ENCODE data around the gene COA7.
A peak's percentile ranks its signal among the peaks of the same experiment; 100 is the strongest.
"Not testable (repeated sequence)": the region's sequence is repeated elsewhere in the genome, so short reads cannot be mapped to it uniquely, and the experiment has no call there.

The COA7 gene

DNA sequence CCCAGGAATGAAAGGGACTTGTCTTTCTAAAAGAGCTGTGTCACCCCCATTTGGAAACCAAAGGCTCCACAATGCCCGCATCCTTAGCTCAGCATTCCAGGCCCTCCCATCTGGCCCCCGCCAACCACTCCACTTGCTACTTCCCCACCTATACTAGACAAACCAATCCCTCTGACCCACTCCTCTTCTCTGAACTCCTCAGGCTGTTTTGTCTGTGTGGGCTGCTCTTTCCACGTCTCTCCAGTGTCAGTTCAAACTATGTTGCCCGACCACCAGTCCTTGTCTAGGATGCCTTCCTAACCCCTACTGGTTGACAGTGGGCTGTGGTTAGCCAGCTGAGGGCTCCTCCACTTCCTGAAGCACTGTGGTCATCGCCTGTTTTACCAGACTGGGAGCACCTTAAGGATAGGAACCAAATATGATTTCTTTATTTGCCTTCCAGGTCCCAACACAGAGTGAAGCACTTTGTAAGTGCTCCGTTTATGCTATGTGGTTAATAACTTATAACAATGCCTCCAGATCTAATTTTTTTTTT is 8.1 kb upstream of the COA7 start:
- no peak for DNase-seq (ENCODE audit: low read depth)

- DNase-seq (ENCODE audit: low read depth), result peak; percentile 57
These were observed 5.0 kb upstream of the COA7 start for GRCh38 chr1:52702886-52703787.

DNA sequence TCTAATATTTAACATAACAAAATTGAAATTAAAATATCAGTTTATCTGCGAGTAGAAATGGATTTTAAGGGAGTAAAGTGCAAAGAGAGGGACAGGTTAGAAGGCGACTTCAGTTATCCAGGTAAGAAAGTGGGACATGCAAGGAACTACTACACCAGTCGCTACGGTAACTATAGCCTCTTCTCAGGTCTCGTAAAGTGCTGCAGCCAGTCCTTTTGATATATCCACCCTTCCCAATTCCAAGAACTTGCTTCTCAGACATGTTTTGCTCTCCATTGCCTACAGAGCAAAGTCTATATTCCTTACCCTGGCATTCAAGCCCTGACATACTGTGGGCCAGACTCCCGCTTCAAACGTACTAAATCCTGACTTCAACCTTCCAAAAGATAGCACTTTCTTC is 2.5 kb downstream of the COA7 start:
- no peak for DNase-seq (ENCODE audit: low read depth)

GRCh38 chr1:52693843-52694242 is 4.3 kb downstream of the COA7 start:
- no peak for DNase-seq (ENCODE audit: low read depth)

DNA sequence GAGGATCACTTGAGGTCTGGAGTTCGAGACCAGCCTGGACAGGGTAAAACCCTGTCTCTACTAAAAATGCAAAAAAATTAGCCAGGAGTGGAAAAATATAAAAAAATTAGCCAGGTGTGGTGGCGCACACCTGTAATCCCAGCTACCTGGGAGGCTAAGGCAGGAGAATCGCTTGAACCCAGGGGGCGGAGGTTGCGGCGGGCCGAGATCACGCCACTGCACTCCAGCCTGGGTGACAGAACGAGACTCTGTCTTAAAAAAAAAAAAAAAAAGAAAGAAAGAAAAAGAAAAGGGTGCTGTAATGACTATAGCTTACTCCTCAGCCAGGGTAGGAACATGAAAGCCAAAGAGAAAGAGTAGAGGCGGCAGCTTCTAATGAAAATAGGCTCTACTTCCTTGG is 4.8 kb downstream of the COA7 start:
- not testable (repeated sequence) for DNase-seq (ENCODE audit: low read depth)

- DNase-seq (ENCODE audit: low read depth), result no peak
These were observed 5.5 kb downstream of the COA7 start for GRCh38 chr1:52692697-52693096.

DNA sequence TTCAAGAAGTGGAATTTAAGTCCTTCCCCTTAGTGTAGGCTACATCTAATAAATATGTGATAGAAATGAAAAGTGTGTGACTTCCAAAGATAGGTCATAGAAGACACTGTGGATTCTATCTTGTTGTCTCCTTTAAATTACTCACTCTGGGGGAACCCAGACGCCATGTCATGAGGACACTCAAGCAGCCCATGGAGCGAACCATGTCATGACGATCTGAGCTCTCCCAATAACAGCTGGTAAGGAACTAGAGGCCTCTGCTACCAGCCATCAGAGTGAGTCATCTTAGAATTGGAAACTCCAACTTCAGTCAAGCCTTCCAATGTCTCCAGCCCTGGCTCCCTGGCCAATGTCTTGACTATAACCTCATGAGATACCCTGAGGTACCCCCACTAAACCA is 6.3 kb downstream of the COA7 start:
- DNase-seq (ENCODE audit: low read depth), result no peak

DNA sequence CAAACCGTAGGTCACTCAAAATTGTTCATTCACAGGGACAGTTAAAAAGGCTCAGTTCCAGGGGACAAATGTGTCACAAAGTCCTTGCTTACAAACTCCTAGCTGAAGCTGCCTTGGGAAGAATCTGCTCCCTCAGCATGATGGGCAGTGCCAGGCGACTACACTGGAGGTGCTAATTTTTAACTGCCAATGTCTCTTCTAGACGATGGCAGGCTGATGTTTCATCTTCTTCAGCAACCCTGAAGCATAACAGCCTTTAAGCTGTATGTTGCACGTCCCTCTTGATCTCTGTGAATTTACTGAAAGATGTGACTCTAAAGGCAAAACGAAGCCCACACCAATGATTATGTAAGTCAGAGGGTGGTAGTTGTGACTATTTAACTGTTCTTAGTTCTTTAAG is 11.3 kb downstream of the COA7 start:
- DNase-seq (ENCODE audit: low read depth), result no peak

GRCh38 chr1:52686261-52686751 is 11.8 kb downstream of the COA7 start:
- DNase-seq (ENCODE audit: low read depth), result not testable (repeated sequence)

DNA sequence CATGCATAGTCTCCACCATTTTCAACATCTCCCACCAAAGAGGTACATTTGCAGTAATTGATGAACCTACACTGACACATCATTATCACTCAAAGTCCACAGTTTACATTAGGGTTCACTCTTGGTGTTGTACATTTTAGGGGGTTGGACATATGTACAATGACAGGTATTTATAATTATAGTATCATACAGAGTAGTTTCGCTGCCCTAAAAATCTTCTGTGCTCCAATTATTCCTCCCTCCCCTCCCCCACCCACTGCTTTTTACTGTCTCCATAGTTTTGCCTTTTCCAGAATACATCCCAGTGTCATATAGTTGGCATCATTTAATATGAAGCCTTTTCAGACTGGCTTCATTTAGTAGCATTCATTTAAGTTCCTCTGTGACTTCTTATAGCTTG is 13.6 kb downstream of the COA7 start:
- DNase-seq (ENCODE audit: low read depth), result no peak

DNA sequence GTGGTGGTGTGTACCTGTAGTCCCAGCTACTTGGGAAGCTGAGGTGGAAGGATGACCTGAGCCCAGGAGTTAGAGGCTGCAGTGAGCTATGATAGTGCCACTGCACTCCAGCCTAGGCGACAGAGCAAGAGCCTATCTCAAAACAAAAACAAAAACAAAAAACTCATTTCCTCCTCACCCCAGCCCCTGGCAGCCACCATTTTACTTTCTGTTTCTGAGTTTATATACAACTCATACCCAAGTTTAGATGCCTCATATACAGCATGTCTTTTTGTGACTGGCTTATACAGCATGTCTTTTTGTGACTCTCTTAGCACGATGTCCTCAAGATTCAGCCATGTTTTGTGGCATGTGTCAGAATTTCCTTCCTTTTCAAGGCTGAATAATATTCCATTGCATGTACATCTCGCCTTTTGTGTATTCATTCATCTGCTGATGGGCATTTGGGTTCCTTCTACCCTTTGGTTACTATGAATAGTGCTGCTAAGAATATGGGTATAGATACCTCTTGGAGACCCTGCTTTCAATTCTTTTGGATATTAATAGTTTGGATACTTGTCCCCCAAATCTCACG is 14.7 kb downstream of the COA7 start:
- DNase-seq (ENCODE audit: low read depth), result no peak

DNA sequence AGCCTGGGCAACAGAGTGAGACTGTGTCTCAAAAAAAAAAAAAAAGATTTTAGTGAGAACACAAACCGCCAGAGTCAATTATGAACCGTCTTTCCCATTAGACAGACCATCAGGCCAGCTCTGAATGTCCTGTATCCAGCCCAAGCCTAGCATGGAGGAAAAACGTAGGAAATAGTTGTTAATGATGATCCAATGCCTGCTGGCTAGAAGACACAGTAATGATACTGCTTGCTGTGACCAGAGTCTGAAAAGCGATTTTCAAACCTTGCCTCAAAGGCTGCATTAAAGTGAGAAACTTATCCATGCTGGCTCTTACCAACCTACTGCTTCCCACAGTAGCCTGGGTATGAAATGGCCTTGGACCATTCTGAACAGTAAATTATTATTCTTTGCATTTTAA is 17.0 kb downstream of the COA7 start:
- DNase-seq (ENCODE audit: low read depth), result no peak

- DNase-seq (ENCODE audit: low read depth), result no peak
These were observed 17.8 kb downstream of the COA7 start for GRCh38 chr1:52680353-52680752.

DNA sequence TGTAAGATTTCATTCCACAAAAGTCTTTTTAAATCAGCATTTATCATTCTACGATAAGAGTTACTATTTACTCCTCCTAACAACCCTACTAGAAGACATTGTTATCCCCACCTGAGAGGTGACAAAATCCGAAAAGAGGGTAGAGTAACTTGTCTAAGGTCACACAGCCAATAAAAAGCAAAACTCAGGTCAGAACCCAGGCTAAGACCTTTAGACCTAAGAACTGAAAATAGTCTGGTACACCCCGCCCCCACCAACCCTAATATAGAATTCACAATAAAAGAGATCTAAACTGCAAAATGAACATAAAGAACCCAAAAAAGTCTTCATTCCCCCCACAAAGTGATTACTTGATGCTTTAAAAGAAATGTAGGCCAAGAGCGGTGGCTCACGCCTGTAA is 18.6 kb downstream of the COA7 start:
- DNase-seq (ENCODE audit: low read depth), result no peak

DNA sequence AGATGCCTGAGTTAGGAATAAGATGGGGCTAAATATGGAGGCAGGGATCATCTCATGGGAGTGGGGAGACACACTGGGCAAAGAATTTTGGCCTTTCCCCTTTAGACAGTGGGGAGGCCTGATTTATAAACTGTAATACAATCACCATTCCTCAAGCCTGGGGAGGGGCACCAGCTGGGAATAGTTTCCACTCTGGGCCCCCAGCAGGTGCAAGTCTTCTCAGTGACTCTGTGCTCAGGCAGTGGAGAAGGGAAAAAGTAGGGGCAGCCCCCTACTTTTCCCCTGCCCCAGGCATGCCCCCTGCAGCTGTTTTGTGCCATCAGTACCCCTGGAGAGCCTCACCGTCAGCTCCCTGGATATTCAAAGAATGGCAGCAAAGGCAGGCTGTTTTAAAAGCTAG is 19.1 kb downstream of the COA7 start:
- DNase-seq (ENCODE audit: low read depth), result no peak

DNA sequence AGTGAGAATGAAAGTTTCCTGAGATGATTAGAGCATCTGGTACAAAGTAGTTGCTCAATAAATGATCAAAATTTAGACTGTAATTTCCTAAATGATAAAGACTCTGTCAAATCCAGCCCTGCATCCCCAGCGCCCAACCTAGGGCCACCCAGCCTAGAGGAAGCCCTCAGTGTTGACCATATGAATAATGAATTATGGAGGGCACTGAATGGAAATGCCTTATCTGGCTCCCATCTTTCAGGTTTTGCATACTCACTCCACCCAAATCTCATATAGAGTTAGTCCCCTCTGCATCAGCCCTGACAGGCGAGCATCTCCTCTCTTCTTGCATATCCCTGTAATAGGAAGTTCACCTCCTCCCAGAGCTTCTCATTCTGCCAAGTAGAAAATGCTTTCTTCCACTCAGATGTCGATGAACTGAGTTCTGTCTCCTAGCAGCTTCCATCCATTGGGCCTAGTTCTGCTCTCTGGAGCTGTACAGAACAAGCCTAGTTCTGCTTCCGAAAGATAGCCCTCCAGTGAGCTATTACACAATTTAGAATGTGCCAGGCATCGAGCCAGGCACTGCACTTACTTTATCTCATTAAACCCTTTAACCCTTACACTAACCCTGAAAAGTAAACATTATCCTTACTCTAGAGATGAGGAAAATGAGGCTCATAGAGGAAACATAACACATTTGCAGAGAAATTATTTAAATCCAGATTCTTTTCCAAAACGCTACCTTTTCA is 20.9 kb downstream of the COA7 start:
- DNase-seq (ENCODE audit: low read depth), result no peak

- DNase-seq (ENCODE audit: low read depth), result no peak
These were observed 21.8 kb downstream of the COA7 start for GRCh38 chr1:52676249-52676903.

- no peak for DNase-seq (ENCODE audit: low read depth)
These were observed 23.4 kb downstream of the COA7 start for GRCh38 chr1:52674497-52675384.

DNA sequence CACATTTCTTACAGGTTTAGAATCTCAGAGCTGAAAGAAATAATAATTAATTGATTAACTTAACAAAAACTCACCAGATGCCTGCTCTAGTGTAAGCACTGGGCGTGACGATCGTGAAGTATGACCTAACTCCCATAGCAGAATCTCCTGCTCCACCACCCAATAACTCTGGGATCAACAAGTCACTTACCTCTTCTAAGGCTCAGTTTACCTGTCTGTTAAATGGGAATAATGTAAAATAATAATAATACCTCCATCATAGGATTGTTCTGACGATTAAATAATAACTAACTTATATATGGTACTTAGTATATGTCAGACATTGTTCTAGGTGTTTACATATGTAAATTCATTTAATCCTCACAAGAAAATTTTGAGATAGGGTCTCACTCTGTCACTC is 24.6 kb downstream of the COA7 start:
- DNase-seq (ENCODE audit: low read depth), result no peak

- no peak for DNase-seq (ENCODE audit: low read depth)
These were observed 25.2 kb downstream of the COA7 start for GRCh38 chr1:52672946-52673345.

GRCh38 chr1:52670604-52671003 is 27.5 kb downstream of the COA7 start:
- no peak for DNase-seq (ENCODE audit: low read depth)

Data from HS-27A (cell line).